IMR-90 (cell line): ENCODE results near the gene SAMD9. TPM values are rescaled to one million over a fixed set of nuclear protein-coding genes. Genes with fewer than 3 reads are reported as not detected.

Experiments
- ATAC-seq: fragments of 200-7000 bp; cut with Tn5 transposase; 2 replicates; pipeline ENCODE4 v1.9.1; 2020; ENCODE audit warnings: low read depth, mild to moderate bottlenecking, moderate library complexity
- BruUV-seq: library from RNA; stranded (reverse); fragments of 400-500 nt; replicated peaks from 2 replicates; lab custom pipeline; 2021; lab: Mats Ljungman, UMichigan
- CTCF ChIA-PET: fragments of 300-600 bp; formaldehyde crosslinking; extraction: SDS; loops from one replicate; lab custom pipeline; 2021; ENCODE audit warnings: antibody characterized with exemption; lab: Yijun Ruan, JAX
- POLR2A ChIA-PET: fragments of 300-600 bp; sonication (Branson Sonifier 250); formaldehyde crosslinking; loops from one replicate; lab custom pipeline; 2022; ENCODE audit warnings: antibody characterized with exemption; ENCODE audit not compliant: unreplicated experiment; lab: Charles Lee
- DNase-seq: peaks from one replicate; pipeline ENCODE4 v3.0.0; 2013
- H2AFZ ChIP-seq: replicated peaks from 2 replicates; pipeline ENCODE3; 2013; ENCODE audit warnings: low read length, mild to moderate bottlenecking; ENCODE audit not compliant: poor library complexity
- H2AK5ac ChIP-seq: 2 replicates; pipeline ENCODE4 v1.6.1; 2013; ENCODE audit warnings: low read depth, low read length, inconsistent platforms
- H2AK9ac ChIP-seq: replicated peaks from 2 replicates; pipeline ENCODE3; 2013; ENCODE audit warnings: mild to moderate bottlenecking, low read depth, low read length, moderate library complexity; ENCODE audit not compliant: poor library complexity
- H2BK120ac ChIP-seq: 2 replicates; pipeline ENCODE4 v1.6.1; 2013; ENCODE audit warnings: low read depth, low read length, inconsistent platforms
- H2BK15ac ChIP-seq: 3 replicates; pipeline ENCODE4 v1.6.1; 2013; ENCODE audit warnings: low read depth, low read length, inconsistent platforms
- H2BK20ac ChIP-seq: 2 replicates; pipeline ENCODE4 v1.6.1; 2013; ENCODE audit warnings: low read depth, mild to moderate bottlenecking, inconsistent platforms, low read length, moderate library complexity
- H2BK5ac ChIP-seq: 2 replicates; pipeline ENCODE4 v1.6.1; 2013; ENCODE audit warnings: mild to moderate bottlenecking, low read depth, low read length, inconsistent platforms; ENCODE audit not compliant: poor library complexity, severe bottlenecking
- H3K14ac ChIP-seq: replicated peaks from 2 replicates; pipeline ENCODE4 v1.6.1; 2013; ENCODE audit warnings: low read depth, low read length, inconsistent platforms
- H3K18ac ChIP-seq: 2 replicates; pipeline ENCODE4 v1.6.1; 2013; ENCODE audit warnings: low read depth, low read length, control low read depth
- H3K23ac ChIP-seq: 2 replicates; pipeline ENCODE4 v1.6.1; 2013; ENCODE audit warnings: low read depth, low read length, inconsistent platforms
- H3K27ac ChIP-seq: 2 replicates; pipeline ENCODE4 v1.5.1; 2013; ENCODE audit warnings: mild to moderate bottlenecking, control low read depth, low read length; ENCODE audit not compliant: insufficient read depth
- H3K27me3 ChIP-seq: 2 replicates; pipeline ENCODE4 v1.6.1; 2013; ENCODE audit warnings: low read length; ENCODE audit not compliant: control insufficient read depth, insufficient read depth
- H3K36me3 ChIP-seq: 2 replicates; pipeline ENCODE4 v1.6.1; 2013; ENCODE audit warnings: low read length, mixed read lengths; ENCODE audit not compliant: control insufficient read depth, insufficient read depth
- H3K4ac ChIP-seq: 2 replicates; pipeline ENCODE4 v1.6.1; 2013; ENCODE audit warnings: low read depth, low read length, inconsistent platforms
- H3K4me1 ChIP-seq: 2 replicates; pipeline ENCODE4 v1.6.1; 2013; ENCODE audit warnings: low read length, mixed read lengths; ENCODE audit not compliant: control insufficient read depth, insufficient read depth
- H3K4me2 ChIP-seq: 2 replicates; pipeline ENCODE4 v1.6.1; 2013; ENCODE audit warnings: low read depth, mild to moderate bottlenecking, control low read depth, low read length, moderate library complexity
- H3K4me3 ChIP-seq: 2 replicates; pipeline ENCODE4 v1.5.1; 2013; ENCODE audit warnings: low read depth, mild to moderate bottlenecking, control low read depth, low read length, moderate library complexity; ENCODE audit not compliant: insufficient read depth
- H3K56ac ChIP-seq: 2 replicates; pipeline ENCODE4 v1.6.1; 2013; ENCODE audit warnings: low read length, inconsistent platforms; ENCODE audit not compliant: insufficient read depth; ENCODE audit errors: extremely low read depth
- H3K79me1 ChIP-seq, 2 experiments: 2 replicates each; pipeline ENCODE4 v1.6.1; 2013; ENCODE audit warnings: low read length in 2 of 2, inconsistent platforms in 1 of 2, low read depth in 1 of 2
- H3K9ac ChIP-seq: 2 replicates; pipeline ENCODE4 v1.6.1; 2013; ENCODE audit warnings: low read depth, low read length, control low read depth
- H3K9me1 ChIP-seq: 2 replicates; pipeline ENCODE4 v1.6.1; 2013; ENCODE audit warnings: low read length, inconsistent platforms; ENCODE audit not compliant: insufficient read depth
- H3K9me3 ChIP-seq: 2 replicates; pipeline ENCODE4 v1.6.1; 2013; ENCODE audit warnings: low read length; ENCODE audit not compliant: control insufficient read depth, insufficient read depth
- H4K20me1 ChIP-seq: 2 replicates; pipeline ENCODE4 v1.6.1; 2013; ENCODE audit warnings: low read length, inconsistent platforms; ENCODE audit not compliant: insufficient read depth
- H4K5ac ChIP-seq: 2 replicates; pipeline ENCODE4 v1.6.1; 2013; ENCODE audit warnings: mild to moderate bottlenecking, low read depth, low read length, control low read depth
- H4K8ac ChIP-seq, 2 experiments: 2 replicates each; pipeline ENCODE4 v1.6.1; 2013; ENCODE audit warnings: low read depth in 2 of 2, low read length in 2 of 2, control low read depth in 1 of 2, inconsistent platforms in 1 of 2
- H4K91ac ChIP-seq: 2 replicates; pipeline ENCODE4 v1.6.1; 2013; ENCODE audit warnings: low read depth, low read length, inconsistent platforms; ENCODE audit not compliant: insufficient read depth
- BHLHE40 ChIP-seq: fragments of 150-350 bp; IDR thresholded peaks from 2 replicates; pipeline ENCODE4 v1.6.1; 2016; ENCODE audit warnings: mild to moderate bottlenecking, low read depth, low read length
- CEBPB ChIP-seq: IDR thresholded peaks from 2 replicates; pipeline ENCODE4 v1.6.1; 2012; ENCODE audit warnings: low read depth, low read length, improper control_type of control experiment
- FOS ChIP-seq: fragments of 150-350 bp; IDR thresholded peaks from 2 replicates; pipeline ENCODE4 v1.6.1; 2016; ENCODE audit warnings: low read depth, low read length
- MAFK ChIP-seq: IDR thresholded peaks from 2 replicates; pipeline ENCODE4 v1.6.1; 2012; ENCODE audit warnings: low read depth, low read length, improper control_type of control experiment
- MAZ ChIP-seq: IDR thresholded peaks from 2 replicates; pipeline ENCODE4 v1.6.1; 2012; ENCODE audit warnings: low read depth, mild to moderate bottlenecking, low read length, improper control_type of control experiment, moderate library complexity, borderline replicate concordance
- MXI1 ChIP-seq: IDR thresholded peaks from 2 replicates; pipeline ENCODE4 v1.6.1; 2012; ENCODE audit warnings: low read depth, mild to moderate bottlenecking, low read length, moderate library complexity, borderline replicate concordance
- NFE2L2 ChIP-seq: fragments of 150-350 bp; IDR thresholded peaks from 2 replicates; pipeline ENCODE4 v1.6.1; 2016; ENCODE audit warnings: low read depth, mild to moderate bottlenecking, low read length
- RAD21 ChIP-seq: IDR thresholded peaks from 2 replicates; pipeline ENCODE4 v1.6.1; 2012; ENCODE audit warnings: low read length, improper control_type of control experiment
- RCOR1 ChIP-seq: IDR thresholded peaks from 2 replicates; pipeline ENCODE4 v1.6.1; 2012; ENCODE audit warnings: mild to moderate bottlenecking, low read length, improper control_type of control experiment; ENCODE audit not compliant: insufficient replicate concordance
- USF2 ChIP-seq: fragments of 150-350 bp; IDR thresholded peaks from 2 replicates; pipeline ENCODE4 v1.6.1; 2017; ENCODE audit warnings: mild to moderate bottlenecking, antibody characterized with exemption, low read length, low read depth
- WGBS, 2 experiments: methylation state at CpG; one replicate each; pipeline versions ENCODE4 v1.1.5 to v1.1.7; 2013; ENCODE audit warnings: missing lambda C conversion rate in 2 of 2; ENCODE audit not compliant: insufficient read length in 1 of 2; ENCODE audit errors: extremely low coverage in 2 of 2; 5-methylcytosine and 5-hydroxymethylcytosine counted together
- dilution Hi-C: fragments of 300-500 bp; cut with HindIII; formaldehyde crosslinking; loops from one replicate; pipeline ENCODE4 v1.14.3; 2018; ENCODE audit warnings: low sequenced_read_pairs; ENCODE audit not compliant: unreplicated experiment
- in situ Hi-C: fragments of 300-500 bp; cut with MboI; formaldehyde crosslinking; loops from 3 replicates; pipeline ENCODE4 v1.14.3; 2019; ENCODE audit warnings: low sequenced_read_pairs, inconsistent platforms, mixed read lengths
- intact Hi-C: fragments of 100-400 bp; cut with micrococcal nuclease; formaldehyde crosslinking; loops from 2 replicates; pipeline ENCODE4 v1.10.0; 2022
- polyA plus RNA-seq, 3 experiments: library from polyadenylated mRNA; depleted of rRNA; stranded (reverse); fragments of >200 nt; gene quantifications; 2 replicates each; pipeline ENCODE4 v1.2.3, GENCODE V29; 2012; ENCODE audit warnings: low replicate concordance in 1 of 3
- total RNA-seq: library from RNA; depleted of rRNA; stranded (reverse); fragments of >200 nt; gene quantifications from 2 replicates; pipeline ENCODE4 v1.2.3, GENCODE V29; 2012
- TF ChIP-seq, protein P1 (sequence below): conservative IDR thresholded peaks from 2 replicates; pipeline ENCODE4 v1.5.1; 2012; ENCODE audit warnings: mild to moderate bottlenecking, low read depth, low read length, improper control_type of control experiment
- TF ChIP-seq, protein P2 (sequence below): fragments of 150-350 bp; IDR thresholded peaks from 2 replicates; pipeline ENCODE4 v1.6.1; 2016; ENCODE audit warnings: low read depth, mild to moderate bottlenecking, low read length, moderate library complexity, borderline replicate concordance

SAMD9 gene
- total and polyA plus RNA-seq, 2 of the 4 experiments (the other 2 are of a cell fraction) = 1.9 to 9.5 TPM

- no peak overlapping the region for H2AFZ ChIP-seq
- no peak overlapping the region for H2AK9ac ChIP-seq
- in situ Hi-C loops = no loop called here
- H4K5ac ChIP-seq = no peak overlapping the region
- dilution Hi-C loops = no loop called here
- H3K4me3 ChIP-seq = no peak overlapping the region
- intact Hi-C loops = no loop called here
- TF ChIP-seq RCOR1 (no peak), MAFK (no peak), FOS (no peak), USF2 (no peak), CEBPB (no peak), NFE2L2 (no peak), MAZ (no peak), BHLHE40 (no peak), RAD21 (no peak), MXI1 (no peak)
- TF ChIP-seq, protein P1, sequence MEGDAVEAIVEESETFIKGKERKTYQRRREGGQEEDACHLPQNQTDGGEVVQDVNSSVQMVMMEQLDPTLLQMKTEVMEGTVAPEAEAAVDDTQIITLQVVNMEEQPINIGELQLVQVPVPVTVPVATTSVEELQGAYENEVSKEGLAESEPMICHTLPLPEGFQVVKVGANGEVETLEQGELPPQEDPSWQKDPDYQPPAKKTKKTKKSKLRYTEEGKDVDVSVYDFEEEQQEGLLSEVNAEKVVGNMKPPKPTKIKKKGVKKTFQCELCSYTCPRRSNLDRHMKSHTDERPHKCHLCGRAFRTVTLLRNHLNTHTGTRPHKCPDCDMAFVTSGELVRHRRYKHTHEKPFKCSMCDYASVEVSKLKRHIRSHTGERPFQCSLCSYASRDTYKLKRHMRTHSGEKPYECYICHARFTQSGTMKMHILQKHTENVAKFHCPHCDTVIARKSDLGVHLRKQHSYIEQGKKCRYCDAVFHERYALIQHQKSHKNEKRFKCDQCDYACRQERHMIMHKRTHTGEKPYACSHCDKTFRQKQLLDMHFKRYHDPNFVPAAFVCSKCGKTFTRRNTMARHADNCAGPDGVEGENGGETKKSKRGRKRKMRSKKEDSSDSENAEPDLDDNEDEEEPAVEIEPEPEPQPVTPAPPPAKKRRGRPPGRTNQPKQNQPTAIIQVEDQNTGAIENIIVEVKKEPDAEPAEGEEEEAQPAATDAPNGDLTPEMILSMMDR = no peak
- TF ChIP-seq, protein P2, sequence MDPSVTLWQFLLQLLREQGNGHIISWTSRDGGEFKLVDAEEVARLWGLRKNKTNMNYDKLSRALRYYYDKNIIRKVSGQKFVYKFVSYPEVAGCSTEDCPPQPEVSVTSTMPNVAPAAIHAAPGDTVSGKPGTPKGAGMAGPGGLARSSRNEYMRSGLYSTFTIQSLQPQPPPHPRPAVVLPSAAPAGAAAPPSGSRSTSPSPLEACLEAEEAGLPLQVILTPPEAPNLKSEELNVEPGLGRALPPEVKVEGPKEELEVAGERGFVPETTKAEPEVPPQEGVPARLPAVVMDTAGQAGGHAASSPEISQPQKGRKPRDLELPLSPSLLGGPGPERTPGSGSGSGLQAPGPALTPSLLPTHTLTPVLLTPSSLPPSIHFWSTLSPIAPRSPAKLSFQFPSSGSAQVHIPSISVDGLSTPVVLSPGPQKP = no peak
- WGBS, 2 experiments = 87% methylated on average over 2 of the region's 3 CpGs; no CpG with 5 or more reads in 1 of the 2 experiments
- POLR2A ChIA-PET = no interaction called here
- DNase-seq (no peak), ATAC-seq (no peak)
- no peaks in the 10 kb centered on the region for H3K27me3 ChIP-seq
- no peaks in the 10 kb centered on the region for H3K9me3 ChIP-seq
- no peak overlapping the region for H2BK20ac ChIP-seq
- H4K20me1 ChIP-seq = no peaks in the 10 kb centered on the region
- H3K9ac ChIP-seq = no peak overlapping the region
- no peak overlapping the region for H4K91ac ChIP-seq
- H2AK5ac ChIP-seq = no peak overlapping the region
- no peaks in the 10 kb centered on the region for H3K4me1 ChIP-seq
- H3K36me3 ChIP-seq = peaks cover 1% of the 10 kb centered on the region; the same call in 1 of the 2 replicates
- H3K4me2 ChIP-seq = no peak overlapping the region
- no peak overlapping the region for H3K14ac ChIP-seq
- no TSS peak for BruUV-seq
- no peak overlapping the region for H2BK5ac ChIP-seq
- H3K79me1 ChIP-seq = no peaks in the 10 kb centered on the region
- H2BK120ac ChIP-seq = no peak overlapping the region
- no peak overlapping the region for H3K56ac ChIP-seq
- H3K23ac ChIP-seq = no peak overlapping the region
- H3K18ac ChIP-seq = no peak overlapping the region
- no peaks in the 10 kb centered on the region for H3K9me1 ChIP-seq
- H2BK15ac ChIP-seq = no peak overlapping the region
- no peak overlapping the region for H3K27ac ChIP-seq
- H3K4ac ChIP-seq = no peak overlapping the region
- CTCF ChIA-PET = no interaction called here
- H4K8ac ChIP-seq = no peak overlapping the region
These were observed 22.9 kb upstream of the SAMD9 start for GRCh38 chr7:93140582-93141191.
